Keratinocyte (primary cell): ENCODE measurements around the gene YBX1.

ENCODE experiments used
- EZH2 ChIP-seq: IDR thresholded peaks from one replicate; pipeline ENCODE4 v1.6.1; 2012; ENCODE audit warnings: inconsistent platforms, mild to moderate bottlenecking, low read length, moderate library complexity
- TF ChIP-seq, protein P1 (sequence below), 3 experiments: IDR thresholded peaks in 1 of 3; conservative IDR thresholded peaks in 1 of 3; optimal IDR thresholded peaks in 1 of 3; 2 replicates in 2 of 3; 3 replicates in 1 of 3; pipeline versions ENCODE3 to v1.5.1; 2011; ENCODE audit warnings: low read length in 3 of 3, mild to moderate bottlenecking in 3 of 3, moderate library complexity in 2 of 3, control low read depth in 1 of 3, inconsistent platforms in 1 of 3; ENCODE audit not compliant: insufficient read depth in 2 of 3; ENCODE audit errors: extremely low read depth in 1 of 3

DNA sequence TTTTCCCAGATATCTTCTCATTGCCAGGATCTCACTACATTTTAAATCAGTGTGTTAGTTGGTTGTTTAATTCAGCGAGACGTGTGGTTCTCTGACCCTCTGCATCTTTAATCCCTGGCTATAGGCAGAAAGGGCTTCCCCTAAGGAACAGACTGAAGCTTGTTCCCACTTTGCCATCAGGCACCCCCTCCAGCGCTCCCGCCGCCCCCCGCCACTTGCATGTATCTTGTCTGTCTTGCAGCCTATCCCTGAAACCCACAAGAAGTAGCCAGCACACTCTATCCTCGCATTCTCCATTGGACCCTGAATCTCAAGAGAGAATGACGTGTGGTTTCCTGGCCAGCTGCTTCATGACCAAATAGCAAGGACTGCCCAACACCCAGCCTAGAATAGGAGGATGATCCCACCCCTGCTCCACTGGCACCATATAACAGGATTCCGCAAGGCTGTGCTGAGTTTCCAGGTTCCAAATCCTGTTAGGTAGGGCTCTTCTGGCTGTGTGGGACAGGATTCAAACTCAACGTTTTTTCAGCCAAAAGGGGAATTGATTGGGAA, 50.0 kb downstream of the YBX1 start:
- TF ChIP-seq, protein P1, sequence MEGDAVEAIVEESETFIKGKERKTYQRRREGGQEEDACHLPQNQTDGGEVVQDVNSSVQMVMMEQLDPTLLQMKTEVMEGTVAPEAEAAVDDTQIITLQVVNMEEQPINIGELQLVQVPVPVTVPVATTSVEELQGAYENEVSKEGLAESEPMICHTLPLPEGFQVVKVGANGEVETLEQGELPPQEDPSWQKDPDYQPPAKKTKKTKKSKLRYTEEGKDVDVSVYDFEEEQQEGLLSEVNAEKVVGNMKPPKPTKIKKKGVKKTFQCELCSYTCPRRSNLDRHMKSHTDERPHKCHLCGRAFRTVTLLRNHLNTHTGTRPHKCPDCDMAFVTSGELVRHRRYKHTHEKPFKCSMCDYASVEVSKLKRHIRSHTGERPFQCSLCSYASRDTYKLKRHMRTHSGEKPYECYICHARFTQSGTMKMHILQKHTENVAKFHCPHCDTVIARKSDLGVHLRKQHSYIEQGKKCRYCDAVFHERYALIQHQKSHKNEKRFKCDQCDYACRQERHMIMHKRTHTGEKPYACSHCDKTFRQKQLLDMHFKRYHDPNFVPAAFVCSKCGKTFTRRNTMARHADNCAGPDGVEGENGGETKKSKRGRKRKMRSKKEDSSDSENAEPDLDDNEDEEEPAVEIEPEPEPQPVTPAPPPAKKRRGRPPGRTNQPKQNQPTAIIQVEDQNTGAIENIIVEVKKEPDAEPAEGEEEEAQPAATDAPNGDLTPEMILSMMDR (optimal IDR thresholded peaks at IDR 0.05 in 1 of 3, IDR thresholded peaks at IDR 0.05 in 1 of 3, conservative IDR thresholded peaks at IDR 0.05 in 1 of 3; ENCODE audit: extremely low read depth in 1 of 3, insufficient read depth in 2 of 3, low read length in 3 of 3) = no peak
- no peak for TF ChIP-seq EZH2
